Stimulated activated CD8-positive, alpha-beta memory T cell treated with anti-CD3 and anti-CD28 coated beads, Interleukin-4, amount 100 ng/mL, for 4 hours (primary cell): ENCODE measurements around the gene OSBPL2.

Experiments
- DNase-seq, 2 donors: peaks; one replicate each; pipeline ENCODE4 v3.0.0-alpha.2; 2020; ENCODE audit warnings: low read depth in 2 of 2, low spot score in 1 of 2

OSBPL2 gene

DNA sequence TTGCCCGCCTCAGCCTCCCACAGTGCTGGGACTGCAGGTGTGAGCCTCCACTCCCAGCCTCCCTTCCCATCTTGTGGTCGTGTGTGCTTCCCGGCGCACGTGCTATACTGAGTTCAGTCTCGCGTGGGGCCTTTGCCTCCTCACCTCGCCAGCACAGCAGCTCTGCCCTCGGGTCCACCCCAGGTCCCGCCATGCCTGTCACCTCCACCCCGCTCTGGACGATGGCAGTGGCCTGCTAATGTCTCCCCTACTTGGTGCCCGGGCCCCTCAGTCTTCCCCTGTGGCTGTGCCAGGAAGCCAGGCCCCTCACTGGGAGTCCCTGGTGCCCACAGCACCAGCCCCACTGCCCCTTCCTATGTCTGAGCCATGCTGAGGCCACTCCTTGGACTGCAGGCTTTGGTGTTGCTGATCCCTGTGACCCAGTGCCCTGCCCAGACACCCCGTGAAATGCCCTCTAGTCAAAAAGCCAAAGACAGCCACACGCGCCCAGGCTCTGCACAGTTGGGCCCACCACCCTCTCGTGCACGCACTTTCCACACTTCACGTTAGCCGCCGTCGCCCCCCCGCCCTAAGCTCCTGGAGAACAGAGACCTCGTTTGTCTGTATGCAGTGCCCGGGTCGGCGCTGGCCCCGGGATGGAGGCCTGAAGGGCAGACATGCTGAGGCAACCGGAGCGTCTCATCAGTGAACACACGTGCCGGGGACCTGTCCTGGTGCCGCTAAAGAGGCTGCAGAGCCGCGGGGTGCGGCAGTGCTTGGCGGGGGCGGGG is 32.5 kb upstream of the OSBPL2 start:
- DNase-seq: no peak

DNA sequence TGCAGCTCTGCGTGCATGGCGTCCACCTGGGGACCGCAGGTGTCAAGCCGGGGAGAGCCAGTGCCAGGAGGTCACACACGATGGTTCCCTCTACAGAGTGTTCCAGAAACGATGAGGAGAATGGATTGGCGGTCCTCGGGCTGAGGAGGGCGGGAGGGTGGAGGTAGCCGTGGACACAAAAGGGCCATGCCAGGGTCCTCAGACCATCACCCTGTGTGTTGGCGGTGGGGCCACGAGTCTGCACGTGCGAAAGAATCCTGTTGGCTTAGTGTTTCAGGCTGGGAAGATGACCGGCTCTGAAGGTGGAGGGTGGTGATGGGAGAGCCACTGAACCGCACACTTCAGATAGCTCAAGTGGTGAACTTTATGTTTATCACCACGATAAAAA is 31.9 kb upstream of the OSBPL2 start:
- no peak for DNase-seq

GRCh38 chr20:62208061-62208794 is 30.1 kb upstream of the OSBPL2 start:
- no peak for DNase-seq

- no peak for DNase-seq
These were observed 29.2 kb upstream of the OSBPL2 start for GRCh38 chr20:62208795-62209755.

DNA sequence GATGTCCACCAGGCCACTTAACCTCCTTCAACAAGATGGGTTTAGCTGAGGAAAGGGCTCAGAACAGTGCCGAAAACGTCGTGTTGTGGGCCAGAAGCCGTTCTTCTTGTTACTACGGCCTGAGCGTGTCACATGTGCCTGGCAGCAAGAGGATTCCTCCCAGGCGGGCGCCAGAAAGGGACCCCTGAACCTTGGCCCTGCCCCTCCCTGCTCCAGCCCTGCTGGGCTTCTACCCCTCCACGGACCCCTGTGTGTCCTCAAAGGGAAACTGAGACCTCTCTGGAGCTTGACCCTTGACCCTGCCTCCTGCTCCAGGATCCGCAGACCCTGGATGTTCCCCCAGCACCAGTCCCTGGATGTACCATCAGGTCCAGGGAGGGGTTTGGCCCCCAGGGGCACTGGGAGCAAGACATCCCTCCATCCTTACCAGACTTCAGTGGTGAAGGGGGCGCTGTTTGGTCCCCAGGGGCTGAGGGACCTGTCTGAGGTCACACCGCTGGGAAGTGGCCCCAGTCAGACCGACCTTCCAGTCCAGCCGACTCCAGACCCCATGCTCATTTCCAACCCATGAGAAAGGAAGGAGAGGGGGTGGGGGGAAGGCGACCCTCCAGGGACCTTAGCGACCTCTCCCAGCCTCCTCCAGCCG is 28.3 kb upstream of the OSBPL2 start:
- no peak for DNase-seq

GRCh38 chr20:62210496-62210855 is 27.8 kb upstream of the OSBPL2 start:
- no peak for DNase-seq

GRCh38 chr20:62211216-62211615 is 27.1 kb upstream of the OSBPL2 start:
- no peak for DNase-seq

DNA sequence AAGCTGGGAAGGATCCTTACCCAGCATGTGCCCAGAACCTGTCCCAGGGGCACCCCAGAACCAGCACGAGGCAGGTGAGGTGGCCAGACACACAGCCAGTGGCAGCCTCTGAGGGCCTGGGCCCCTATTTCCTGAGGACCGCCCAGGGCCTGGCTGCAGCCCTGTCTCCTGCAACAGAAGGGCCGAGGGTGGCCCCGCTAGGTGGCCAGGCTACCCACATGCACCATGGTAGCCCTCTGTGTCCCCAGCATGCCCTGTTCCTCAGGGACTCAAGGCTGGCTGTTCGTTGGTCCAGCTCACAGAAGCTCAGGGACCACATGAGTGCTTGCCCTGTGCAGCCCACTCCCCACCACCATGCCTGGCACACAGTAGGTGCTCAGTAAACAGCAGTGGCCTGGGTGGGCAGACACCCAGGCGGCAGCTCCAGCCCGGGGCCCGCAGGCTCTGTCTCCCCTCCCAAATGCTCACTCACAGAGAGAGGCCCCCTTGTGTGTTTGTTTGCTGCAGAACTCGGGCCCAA is 26.5 kb upstream of the OSBPL2 start:
- no peak for DNase-seq

DNA sequence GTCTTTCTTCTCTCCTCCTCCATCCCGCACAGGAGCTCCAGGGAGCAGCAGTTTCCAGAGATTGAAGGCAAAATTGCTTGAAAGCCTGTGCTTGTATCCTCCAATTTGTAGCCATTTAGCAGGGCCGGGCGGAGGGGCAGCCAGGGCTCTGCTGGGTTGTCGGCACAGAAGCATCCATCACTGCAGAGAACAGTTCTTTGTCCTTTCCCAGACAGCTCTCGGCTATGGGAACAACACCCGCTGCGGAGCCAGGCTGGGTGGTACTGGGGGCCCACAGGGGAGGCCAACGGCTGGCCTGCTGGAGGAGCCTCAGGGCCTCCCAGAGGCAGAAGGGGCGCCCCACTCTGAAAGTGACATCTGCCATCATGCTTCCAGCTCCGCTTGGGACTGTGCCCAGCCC is 26.0 kb upstream of the OSBPL2 start:
- DNase-seq: no peak

DNA sequence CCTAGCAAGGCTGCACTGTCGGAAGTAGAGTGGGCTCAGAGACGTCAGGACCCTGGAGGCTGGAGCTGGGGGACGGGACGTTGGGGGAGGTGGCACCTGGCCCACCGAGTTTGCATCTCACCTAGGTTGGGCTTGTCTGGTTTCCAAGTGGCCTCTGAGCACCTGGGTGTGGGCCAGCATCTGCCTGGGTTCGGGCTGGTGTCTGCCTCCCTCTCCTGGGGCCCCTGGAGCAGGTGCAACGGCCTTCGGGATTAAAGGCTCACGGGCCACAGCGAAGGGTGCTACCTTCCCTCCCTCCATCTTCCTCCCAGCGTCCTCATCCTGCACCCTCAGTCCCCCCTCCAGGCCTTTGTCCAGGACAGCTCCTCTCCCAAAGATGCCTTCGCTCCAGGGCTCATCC is 24.3 kb upstream of the OSBPL2 start:
- DNase-seq: no peak

DNA sequence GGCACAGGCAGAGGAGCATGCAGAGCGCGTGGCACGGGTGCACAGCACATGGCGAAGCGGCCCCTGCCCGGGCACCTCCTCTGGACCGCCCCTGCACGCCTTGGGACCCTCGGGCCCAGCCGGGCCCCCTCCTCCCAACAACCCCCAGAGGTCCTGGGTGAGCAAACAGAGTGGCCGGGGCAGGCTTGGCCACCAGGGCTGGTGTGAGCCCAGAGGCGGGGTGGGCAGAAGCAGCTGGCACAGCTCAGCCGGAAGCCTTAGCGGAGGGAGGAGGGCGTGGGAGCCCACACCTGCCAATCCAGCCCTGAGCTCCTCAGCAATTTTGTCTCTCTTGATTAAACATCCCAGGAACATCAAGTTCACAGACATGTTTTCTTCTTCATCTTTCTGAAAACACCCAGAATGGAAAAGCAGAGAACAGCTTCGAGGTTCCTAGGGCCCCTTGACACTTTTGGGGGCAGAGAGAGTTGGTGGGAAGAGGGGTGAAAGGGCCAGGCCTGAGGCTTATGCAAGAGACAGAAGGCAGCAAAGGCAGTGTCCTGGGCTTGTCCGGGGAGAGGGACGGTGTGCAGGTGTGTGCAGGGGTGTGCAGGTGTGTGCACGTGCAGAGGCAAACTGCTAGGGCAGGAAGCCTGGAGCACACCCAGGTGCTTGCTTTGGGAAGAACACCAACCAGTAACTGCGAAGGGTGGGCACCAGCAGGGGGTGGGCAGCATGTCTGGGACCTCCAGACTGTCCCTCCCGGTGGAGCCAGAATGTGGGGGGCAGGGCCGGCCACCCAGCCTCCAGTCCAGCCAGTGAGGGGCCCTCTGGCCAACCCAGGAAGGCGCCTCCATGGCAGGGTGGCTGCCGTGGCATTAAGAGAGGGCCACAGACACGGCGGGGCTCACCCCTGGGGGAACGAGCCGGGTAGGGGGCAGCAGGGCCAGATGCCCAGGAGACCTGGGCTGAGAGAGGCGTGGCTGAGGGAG is 23.0 kb upstream of the OSBPL2 start:
- no peak for DNase-seq

DNA sequence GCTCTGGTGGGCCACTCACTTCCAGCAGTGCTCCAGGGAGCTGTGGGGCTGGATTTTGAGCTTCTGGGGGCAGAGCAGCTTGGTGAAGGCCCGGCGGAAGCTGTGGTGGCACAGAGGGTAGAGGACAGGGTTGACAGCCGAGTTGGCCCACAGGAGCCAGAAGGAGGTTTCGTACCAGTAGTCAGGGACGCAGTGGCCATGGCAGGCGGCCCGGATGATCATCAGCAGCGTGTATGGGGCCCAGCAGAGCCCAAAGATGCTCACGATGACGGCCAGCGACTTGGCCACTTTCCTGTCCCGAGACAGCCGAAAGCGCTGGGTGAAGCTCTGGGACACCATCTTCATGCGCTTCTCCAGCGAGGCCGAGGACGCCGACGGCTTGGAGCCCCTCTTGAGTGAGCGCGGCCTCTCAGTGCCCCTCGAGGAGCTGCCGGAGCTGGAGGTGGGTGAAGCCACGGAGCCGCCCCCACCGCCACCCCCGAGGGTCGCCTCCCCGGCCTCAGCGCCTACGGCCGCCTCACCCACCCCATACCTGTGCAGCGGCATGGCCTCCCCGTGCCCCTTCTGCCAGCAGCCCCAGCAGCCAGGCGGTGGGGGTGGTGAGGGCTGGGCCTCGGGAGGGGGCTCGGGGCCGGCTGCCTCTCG is 22.2 kb upstream of the OSBPL2 start:
- no peak for DNase-seq

DNA sequence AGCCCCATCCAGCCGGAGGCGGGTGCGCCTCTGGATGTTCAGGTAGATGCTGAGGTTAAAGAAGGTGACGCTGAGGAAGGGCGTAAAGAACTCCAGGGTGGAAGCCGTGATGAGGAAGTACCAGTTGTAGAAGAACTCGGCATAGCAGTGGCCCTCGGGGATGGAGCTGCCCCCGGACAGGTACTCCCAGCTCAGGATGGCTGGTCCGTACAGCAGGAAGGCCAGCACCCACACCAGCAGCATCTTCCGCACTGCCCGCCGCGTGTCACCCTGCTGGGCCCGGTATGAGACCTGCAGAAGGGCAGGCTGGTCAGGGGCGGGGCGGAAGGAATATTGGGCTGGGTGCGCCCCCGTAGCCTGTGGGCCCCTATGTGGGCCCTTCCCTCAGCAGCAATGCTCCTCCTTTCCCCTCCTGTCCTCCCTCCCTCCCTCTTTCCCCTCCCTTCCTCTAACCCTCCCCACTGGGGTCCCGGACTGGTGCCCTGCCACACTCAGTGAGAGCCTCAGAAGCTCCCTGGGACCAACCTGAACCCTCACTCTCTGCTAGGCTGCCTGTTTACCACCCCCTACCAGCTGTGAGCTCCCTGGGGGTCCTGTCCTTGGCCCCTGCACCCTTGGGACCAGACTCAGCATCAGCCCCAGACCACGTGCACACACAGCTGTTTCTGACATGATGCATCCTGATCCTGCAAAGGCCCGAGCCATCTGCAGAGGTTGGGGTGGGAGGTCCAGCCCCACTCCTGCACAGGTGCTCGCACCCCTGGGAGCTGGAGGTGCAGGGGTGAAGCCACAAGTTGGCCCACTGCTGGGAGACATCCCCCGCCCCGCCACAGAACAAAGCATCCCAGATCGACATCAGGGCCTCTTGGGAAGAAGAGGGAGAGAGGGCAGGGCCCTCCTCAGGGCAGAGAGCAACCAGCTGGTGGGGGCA is 21.4 kb upstream of the OSBPL2 start:
- DNase-seq: no peak

GRCh38 chr20:62217913-62218773 is 20.2 kb upstream of the OSBPL2 start:
- no peak for DNase-seq

- no peak for DNase-seq
These were observed 19.0 kb upstream of the OSBPL2 start for GRCh38 chr20:62219101-62219991.

DNA sequence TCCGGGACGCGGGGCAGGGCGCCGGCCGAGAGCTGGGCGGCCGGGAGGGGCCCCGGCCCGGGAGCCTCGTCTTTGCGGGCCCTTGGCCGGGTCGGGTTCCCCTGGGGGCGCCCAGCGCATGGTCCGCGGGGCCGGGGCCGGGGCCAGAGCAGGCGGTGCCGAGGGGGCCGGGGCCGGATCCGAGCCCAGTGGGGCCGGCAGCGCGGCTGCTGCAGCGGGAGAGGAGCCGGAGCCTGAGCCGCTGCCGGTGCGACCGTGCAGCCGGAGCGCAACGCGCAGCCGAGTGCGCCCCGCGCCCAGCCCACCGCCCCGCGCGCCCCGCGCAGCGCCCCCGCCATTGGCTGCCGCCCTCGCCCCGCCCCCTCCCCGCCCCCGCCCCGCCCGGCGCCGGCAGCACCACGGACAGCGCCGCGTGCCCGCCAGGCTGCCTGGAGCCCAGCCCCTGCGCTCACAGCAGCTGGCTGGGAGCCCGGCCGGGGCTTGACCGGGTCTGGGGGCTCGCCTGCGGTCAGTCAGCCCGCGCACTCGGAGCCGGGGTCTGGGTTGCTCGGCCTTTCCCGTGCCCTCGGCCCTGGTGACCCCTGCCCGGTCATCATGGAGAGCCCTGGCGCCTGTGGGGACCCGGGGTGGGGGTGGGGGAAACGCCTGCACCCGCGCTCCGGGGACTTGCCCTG is 18.2 kb upstream of the OSBPL2 start, which contains the start of gene HRH3:
TSS of gene HRH3 (minus strand) at position 287 of the 674 bp plus-strand sequence. CDS start 308 bp downstream, outside the sequence.
- DNase-seq: no peak
